Measurements from ENCODE around the gene DYRK2. TPM values are rescaled to one million over a fixed set of nuclear protein-coding genes. Genes with fewer than 3 reads are reported as not detected.

DYRK2 gene
- 10 to 100 TPM; 61.7 to 67.4 TPM for total RNA-seq
- long read RNA-seq, partial matches to known transcripts = 0 of 18 reads
- long read RNA-seq, other reads (novel, unspliced or antisense) = 14 of 18 reads

DNA sequence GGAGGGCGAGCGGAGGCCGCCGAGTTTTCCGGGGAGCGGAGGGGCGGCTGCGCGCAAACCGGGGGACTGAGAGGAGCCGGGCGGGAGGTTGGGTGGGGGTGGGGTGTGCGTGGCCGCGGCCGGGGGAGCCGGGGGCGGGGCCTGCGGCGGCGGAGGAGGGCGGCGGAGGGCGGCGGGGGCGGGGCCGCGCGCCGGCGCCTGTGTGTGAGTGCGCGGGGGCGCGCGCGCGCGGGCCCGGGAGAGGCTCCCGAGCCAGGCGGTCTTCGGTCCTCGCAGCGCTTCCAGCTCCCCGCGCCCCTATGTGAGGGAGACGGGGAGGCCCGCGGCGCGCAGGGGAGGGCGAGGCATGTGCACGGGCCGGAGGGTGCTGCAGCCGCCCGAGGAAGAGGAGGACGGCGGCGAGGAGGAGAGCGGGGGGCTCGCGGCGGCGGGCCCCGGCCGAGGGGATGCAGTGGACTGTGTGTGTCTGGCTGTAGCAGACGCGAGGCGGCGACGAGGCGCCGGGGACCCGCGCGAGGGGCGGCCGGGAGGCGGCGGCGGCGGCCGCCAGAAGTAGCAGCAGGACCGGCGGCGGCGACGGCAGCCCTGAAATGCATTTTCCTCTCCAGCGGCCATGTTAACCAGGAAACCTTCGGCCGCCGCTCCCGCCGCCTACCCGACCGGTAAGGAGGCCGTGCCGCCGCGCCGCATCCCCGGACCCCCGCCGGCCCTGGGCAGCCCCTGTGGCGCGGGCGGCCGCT is at the start of gene DYRK2:
Gene DYRK2, plus strand, starts transcription at position 225 of the 740 bp plus-strand sequence. Its CDS starts 389 bp downstream, at position 614.
- peak; percentile 73 to 79 for ATAC-seq
- intact Hi-C loops (cut with DNase I) = loop anchor here in 1 of 2 donors (5.0 kb wide), 1 partner anchor 294 kb away; no protein-coding TSS in a partner anchor
- peak; percentile 88 for DNase-seq

DNA sequence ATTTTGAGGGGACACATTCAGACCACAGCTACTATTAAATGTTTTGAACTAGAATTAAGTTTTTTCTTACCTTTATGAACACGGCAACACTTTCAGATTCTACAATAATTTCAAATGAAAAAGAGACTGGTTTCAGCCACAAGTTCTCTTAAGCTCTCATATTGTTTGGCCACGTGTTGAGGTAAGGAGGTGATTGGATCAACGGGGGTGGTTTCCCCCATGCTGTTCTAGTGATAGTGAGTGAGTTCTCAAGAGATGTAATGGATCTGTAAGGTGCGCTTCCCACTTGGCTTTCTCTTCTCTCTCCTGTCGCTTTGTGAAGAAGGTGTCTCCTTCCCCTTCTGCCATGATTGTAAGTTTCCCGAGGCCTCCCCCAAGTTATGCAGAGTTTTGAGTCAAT is 48.9 kb upstream of the DYRK2 start:
- intact Hi-C loops (cut with DNase I) = no loop called here
- ATAC-seq (no peak), DNase-seq (no peak)

DNA sequence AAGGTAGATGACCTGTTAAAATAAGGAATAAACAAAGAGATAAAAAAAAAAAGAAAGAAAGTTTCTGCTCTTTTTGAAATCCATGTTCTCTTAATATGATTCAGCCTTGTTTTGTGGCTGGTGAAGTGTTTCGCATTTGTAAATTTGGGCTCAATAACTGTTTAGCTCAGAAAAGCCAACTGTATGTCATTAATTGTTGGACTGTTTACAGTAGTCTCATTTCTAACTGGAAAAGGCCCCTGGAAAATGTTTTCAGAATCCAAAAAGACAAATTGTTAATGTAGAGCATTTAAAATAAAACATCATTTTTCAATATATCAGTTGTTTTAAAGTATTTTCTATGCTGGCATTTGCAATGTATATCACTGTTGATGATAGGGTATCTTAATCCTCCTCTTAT is 47.4 kb upstream of the DYRK2 start:
- DNase-seq (no peak), ATAC-seq (no peak)
- intact Hi-C loops (cut with DNase I) = no loop called here

DNA sequence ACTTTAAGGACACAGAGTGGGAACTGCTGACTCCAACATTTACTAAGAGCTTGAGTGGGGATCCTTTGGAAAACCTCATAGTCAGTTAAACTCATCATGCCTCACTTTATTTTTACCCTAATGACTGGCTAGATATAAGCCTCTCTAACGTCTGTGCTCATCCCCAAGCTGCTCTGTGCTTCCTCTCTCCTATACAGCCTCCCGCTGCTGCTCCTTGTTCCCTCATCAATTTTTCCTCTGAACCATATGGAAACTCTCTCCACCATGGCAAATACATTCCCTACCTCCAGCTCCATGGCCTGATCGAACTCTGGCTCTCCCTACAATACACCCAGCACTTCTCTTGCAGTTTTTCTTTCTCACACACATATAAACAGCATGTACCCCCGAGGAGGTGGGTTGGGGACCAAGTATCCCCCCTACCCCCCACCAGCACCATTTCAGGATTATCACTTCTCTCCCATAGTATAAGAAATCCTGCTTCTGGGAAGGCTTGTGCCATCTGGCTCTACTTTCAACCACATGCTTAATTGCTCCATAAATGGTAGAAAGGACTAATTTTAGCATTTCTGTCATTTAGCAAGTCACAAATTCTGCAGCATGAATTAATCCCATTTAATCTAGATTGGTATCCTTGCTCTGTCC is 39.2 kb upstream of the DYRK2 start:
- intact Hi-C loops (cut with DNase I) = no loop called here
- ATAC-seq = no peak
- no peak for DNase-seq

DNA sequence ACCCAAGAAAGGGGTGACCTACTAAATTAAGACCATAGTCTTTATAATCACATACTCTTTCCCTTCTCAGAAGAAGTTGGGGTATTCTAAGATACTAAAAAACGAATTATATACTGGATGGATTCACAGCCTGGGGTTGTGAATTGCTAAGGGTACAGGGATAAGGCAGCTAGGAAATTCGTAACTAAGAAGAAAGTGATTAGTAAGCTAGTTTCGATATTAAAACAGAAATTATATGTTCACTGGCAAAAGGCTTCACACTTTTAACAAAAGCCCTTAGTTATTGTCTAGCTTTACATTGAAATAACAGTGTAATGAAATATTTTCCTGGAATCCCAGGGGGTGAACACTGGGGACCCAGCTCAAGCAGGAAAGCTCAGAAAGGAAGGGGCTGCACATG is 35.5 kb upstream of the DYRK2 start:
- ATAC-seq = no peak
- no peak for DNase-seq
- intact Hi-C loops (cut with DNase I) = no loop called here

DNA sequence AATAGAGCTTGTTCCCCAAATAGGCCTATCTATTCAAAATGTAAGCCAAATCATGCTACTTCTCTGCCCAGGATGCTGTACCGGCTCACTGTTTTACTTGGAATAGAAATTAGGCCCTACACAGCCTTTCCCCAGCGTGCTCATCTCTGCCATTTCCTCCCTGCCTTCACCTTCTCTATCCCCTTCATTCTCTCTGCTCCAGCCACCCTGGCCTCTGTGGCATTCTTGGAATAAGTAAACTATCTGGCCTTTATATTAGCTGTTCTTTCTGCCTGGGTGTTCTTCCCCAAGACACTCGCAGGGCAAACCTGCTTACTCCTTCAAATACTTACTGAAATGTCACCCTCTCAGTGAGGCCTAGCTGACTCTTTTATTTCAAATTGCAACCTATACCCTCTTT is 30.9 kb upstream of the DYRK2 start:
- ATAC-seq (peak in 1 of 2 donors; percentile 47), DNase-seq (no peak)
- intact Hi-C loops (cut with DNase I) = no loop called here

DNA sequence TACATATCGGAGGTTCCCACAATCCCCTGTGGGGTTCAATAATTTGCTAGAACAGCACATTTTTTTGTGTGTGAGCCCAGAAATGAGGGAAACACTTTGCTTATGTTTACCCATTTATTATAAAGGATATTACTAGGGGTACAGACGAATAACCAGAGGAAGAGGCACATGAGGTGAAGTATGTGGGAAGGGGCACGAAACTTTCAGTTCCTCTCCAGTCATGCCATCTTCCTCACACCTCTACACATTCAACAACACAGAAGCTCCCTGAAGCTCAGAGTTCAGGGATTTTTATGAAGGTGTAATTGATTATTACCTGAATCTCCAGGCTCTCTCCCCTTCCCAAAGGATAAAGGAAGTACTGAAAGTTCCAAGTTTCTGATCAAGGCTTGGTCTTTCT is 30.2 kb upstream of the DYRK2 start:
- DNase-seq = no peak
- ATAC-seq = no peak
- intact Hi-C loops (cut with DNase I) = no loop called here

DNA sequence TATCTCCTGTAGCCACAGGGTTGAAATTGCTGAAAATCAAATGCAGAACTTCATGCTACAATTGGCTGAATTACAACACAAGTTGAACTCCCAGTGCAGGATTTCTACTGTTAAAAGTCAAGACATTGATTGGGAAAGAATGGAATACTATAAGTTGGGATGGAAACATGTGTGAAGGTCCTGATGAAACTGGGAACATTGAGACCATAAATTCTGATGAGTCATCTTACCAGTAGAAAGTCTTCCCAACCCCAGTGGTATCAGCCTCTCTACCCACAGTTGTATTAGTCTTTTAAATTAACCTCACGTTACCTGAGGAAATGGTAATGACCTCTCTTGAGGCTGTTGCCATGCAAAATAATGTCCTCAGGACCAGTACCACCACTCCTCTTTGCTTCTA is 27.4 kb upstream of the DYRK2 start:
- intact Hi-C loops (cut with DNase I) = no loop called here
- no peak for ATAC-seq

DNA sequence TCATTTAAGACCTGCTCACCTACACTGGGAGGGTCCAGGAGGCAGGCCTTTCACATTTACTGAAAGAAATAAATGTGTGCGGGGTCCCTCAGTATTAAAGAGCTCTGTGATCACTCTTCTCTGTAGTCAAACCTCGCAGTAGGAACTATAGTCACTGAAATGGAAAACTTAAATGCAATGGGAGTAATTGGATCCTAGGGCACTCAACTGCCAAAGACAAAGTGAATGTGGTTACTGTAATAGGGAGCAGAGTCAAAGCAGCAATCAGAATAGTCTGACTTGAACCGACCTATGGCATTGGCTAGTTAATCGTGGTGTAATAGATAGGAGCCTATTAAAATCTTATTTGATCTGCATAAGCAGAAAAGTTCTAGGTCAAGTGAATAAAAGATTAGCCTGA is 26.6 kb upstream of the DYRK2 start:
- intact Hi-C loops (cut with DNase I) = no loop called here
- DNase-seq = no peak

More for the DNA sequence above, 27.4 kb upstream of the DYRK2 start:
- DNase-seq = no peak

DNA sequence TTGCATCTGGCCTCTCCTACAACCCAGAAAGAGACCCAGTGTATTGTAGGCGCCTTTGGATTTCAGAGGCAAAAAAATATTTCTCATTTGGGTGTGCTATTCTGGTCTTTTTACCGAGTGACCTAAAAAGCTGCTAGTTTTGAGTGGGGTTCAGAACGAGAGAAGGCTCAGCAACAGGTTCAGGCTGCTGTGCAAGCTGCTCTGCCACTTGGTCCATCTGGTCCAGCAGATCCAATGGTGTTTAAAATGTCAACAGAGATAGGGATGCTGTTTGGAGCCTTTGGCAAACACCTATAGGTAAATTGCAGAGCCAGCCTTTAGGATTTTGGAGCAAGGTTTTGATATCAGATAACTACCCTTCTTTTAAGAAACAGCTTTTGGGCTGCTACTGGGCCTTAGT is 25.3 kb upstream of the DYRK2 start:
- ATAC-seq = no peak
- DNase-seq = no peak
- intact Hi-C loops (cut with DNase I) = no loop called here

More for the DNA sequence above, 26.6 kb upstream of the DYRK2 start:
- no peak for ATAC-seq

DNA sequence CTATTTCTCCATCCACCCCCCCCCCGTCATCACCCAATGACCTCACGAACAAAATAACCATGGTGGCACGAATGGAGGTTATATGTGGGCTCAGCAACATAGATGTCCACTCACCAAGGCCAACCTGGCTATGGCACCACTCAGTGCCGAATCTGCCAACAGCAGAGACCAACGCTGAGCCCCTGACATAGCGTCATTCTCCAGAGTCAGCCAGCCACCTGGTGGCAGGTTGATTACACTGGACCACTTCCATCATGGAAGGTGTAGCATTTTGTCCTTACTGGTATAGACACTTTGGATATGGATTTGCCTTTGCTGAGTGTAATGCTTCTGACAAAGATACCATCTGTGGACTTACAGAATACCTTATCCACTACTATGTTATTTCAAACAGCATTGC is 24.2 kb upstream of the DYRK2 start:
- DNase-seq (no peak), ATAC-seq (no peak)
- intact Hi-C loops (cut with DNase I) = no loop called here

DNA sequence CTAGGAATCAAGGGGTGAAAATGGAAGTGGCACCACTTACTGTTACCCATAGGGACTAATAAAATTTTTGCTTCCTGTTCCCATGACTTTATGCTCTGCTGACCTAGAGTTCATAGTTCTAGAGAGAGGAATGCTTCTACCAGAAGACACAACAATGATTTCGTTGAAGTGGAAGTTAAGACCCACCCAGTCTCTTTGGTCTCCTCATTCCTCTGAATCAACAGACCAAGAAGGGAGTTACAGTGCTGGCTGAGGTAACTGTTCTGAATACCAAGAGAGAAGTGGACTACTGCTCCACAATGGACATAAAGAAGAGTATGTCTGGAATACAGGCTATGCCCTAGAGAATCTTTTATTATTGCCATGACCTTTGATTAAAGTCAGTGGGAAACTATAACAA is 23.5 kb upstream of the DYRK2 start:
- no peak for ATAC-seq
- intact Hi-C loops (cut with DNase I) = no loop called here
- DNase-seq = no peak

DNA sequence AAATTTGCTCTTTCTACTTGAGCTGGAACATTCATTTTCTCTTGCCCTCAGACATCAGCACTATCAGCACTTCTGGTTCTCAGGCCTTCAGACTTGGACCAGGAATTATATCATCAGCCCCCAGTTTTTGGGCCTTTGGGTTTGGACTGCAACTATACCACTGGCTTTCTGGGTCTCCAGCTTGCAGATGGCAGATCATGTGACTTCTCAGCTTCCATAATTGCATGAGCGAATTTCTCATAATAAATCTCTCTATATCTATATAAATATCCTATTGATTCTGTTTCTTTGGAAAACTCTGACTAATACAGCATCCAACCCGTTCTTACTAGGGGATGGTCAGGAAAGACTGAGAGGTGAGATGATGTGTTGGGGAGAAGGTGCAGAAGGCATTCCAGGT is 22.4 kb upstream of the DYRK2 start:
- intact Hi-C loops (cut with DNase I) = no loop called here
- DNase-seq (no peak), ATAC-seq (no peak)

DNA sequence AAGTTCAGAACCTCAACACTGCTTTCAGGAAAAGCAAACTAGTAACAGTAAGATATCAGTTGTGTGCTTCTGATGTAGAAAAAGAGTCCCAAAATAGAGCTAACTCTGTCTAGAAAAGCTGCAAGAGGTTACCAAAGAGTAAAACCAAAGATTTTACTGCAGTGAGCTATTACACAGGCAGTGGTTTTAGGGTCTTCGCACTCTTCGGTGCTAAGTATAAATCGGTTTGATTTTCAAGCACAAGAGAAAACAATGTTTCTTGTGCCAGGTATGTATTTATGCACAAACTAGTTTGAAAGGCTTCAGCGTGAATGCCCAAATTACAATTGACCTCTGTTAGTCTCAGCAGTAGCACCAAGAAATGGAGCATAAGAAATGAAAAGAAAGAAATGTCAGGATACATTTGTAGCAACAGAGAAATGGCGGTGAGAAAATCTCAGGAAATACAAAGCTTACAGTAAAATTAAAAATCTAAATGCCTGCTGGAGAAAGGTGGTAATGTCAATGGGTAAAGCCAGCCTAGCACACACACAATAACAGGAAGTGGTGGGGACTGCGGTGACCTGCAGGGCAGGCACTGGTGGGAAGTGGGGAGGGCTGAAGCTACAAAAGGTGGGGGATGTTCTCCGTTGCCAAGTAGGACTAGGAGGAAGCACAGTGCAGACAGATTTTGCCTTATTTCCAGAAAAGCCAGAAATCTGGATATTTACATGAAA is 18.0 kb upstream of the DYRK2 start:
- intact Hi-C loops (cut with DNase I) = no loop called here
- ATAC-seq (peak; percentile 81 to 86), DNase-seq (peak; percentile 31)

DNA sequence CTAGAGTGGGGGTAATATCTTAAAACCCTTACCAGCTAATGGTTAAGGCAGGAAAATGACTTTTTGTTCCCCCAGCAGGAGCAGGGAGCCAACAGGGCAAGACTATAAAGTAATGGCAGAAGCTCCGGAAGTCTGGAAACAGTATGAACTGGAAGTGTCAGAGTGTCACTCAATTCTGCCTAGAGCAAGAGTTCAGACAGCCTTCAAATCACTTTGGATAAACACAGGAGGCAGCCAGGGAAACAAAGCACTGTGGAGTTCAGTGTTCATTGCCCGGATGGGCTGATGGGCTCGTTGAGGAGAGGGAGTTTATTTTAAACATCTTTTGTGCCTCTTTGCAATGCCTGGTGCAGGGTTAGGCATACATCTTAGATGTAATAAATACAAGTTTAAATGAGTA is 16.5 kb upstream of the DYRK2 start:
- DNase-seq = no peak
- no peak for ATAC-seq
- intact Hi-C loops (cut with DNase I) = no loop called here

DNA sequence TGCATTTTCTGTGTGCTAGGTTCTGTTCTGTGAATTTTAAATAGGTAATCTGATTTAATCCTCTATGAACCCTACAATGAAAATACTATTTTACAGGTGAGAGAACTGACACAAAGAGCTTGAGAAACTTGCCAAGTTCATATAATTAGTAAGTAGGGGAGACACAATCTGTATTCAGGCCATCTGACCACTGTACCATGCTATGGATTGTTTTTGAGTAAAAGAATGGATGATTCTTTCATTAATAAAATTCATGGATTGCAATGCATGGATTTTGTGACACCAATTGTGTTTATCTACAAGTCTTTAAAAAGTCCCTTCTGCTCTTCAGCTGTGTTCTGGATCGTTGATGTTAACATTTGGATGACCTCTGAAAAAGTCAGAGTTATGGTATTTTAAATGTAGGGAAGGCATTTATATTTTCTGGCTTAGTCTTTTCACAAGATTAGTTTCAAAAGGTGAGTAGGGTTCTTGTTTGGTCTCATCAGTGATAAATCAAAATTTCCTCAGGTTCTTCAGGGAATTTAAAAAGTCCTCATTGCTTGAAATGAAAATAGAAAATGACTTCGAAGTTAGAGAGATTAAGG is 15.4 kb upstream of the DYRK2 start:
- no peak for DNase-seq
- intact Hi-C loops (cut with DNase I) = no loop called here
- no peak for ATAC-seq

DNA sequence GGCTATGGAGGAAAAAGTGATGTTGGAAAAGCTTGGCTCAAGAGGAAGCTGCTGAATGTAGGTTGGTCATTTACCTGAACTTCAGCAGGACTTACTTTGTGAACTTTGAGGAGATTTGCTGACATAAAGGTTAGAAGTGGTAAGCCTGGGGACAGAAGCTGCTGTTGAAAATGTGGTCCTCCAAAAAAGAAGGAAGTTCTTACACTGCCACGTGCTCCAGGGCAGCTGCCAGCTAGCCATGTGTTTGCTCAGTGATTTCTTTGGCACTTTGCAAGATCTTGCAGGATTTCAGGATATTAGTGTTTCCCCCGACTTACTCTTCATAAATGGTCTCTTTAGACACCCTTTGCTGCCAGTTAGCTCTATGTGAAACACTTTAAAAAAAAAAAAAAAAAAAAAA is 14.8 kb upstream of the DYRK2 start:
- DNase-seq = peak; percentile 35
- intact Hi-C loops (cut with DNase I) = no loop called here
- ATAC-seq = peak; percentile 48 to 65

DNA sequence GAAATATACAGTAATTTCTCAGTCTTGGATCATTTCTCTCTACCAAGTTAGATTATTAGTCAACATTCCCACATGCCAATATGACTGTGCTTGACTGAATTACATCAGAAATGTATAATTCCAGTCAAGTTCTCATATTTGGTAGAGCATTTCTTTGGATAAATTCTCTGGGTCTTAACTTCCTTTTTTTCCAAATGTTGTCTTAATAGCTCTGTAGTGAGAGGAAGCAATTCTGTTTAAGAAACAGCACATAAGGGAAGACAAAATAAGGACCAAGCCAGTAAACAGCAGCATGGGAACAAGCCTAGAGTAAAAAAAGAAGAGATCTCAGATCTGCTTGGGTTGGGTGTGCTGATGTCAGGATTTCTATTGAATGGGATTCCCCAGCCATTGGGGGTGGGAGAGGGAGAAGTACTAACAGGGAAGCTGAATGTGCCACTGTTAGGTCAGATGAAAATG is 14.2 kb upstream of the DYRK2 start:
- intact Hi-C loops (cut with DNase I) = no loop called here
- DNase-seq (no peak), ATAC-seq (peak; percentile 20 to 62)

DNA sequence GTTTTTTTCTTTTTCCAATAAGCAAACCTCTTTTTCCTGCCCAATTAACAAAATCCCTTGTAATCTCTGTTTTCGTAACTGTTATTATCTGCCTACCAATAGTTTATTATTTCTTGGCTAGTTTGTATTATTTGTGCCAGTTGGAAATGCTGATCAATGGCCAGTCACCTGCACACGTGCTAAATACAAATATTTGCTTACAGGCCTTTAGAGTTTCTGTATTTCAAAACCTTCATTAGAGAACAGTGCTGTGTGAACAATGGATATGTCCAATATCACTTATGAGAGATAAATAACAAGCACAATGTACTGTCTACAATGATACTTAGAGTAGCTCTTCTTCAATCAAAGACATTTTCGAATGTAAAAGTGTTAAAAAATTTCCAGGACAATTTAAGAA is 10.8 kb upstream of the DYRK2 start:
- ATAC-seq (no peak), DNase-seq (no peak)
- intact Hi-C loops (cut with DNase I) = no loop called here

DNA sequence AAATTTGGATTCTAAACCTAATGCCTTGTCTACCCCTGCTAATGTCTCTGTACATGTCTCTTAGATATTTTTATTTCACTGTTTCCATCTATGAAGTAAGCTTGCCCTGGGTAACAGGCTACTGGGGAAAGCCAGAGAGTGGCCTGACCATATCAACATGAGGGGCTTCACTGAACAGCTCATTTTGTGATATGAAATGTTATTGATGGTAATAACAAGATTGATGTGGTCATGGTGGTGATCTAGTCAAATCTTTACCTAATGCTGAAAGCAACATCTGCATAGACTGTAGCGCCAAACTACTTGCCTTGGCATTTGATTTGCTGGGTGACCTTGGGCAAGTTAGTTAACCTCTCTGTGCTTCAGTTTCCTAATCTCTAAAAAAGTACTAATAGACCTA is 9.9 kb upstream of the DYRK2 start:
- ATAC-seq = no peak
- intact Hi-C loops (cut with DNase I) = no loop called here
- DNase-seq = no peak

Measured in left cardiac atrium (tissue), 4 donors.